Lung (tissue), 12 donors: ENCODE results near the gene ANGEL1. TPM values are rescaled to one million over a fixed set of nuclear protein-coding genes. Genes with fewer than 3 reads are reported as not detected.

Experiments used
- ATAC-seq: fragments of 200-7000 bp; cut with Tn5 transposase; one replicate; pipeline ENCODE4 v1.9.1; 2020; ENCODE audit warnings: moderate number of reproducible peaks; ENCODE audit not compliant: insufficient read depth, low FRiP score
- DNase-seq, 3 donors: peaks; one replicate each; pipeline ENCODE4 v3.0.0-alpha.2; 2013 to 2017
- H3K27ac ChIP-seq, 2 donors: one replicate each; pipeline ENCODE4 v1.5.1; 2013; ENCODE audit warnings: mild to moderate bottlenecking in 2 of 2, moderate library complexity in 2 of 2, control low read depth in 1 of 2, inconsistent platforms in 1 of 2, low read depth in 1 of 2, low read length in 1 of 2
- H3K27me3 ChIP-seq, 3 donors: one replicate each; pipeline ENCODE4 v1.5.1; 2013; ENCODE audit warnings: low read length in 2 of 3; ENCODE audit not compliant: control insufficient read depth in 3 of 3, insufficient read depth in 3 of 3
- H3K36me3 ChIP-seq, 4 donors: one replicate each; pipeline ENCODE4 v1.5.1; 2013; ENCODE audit warnings: low read length in 4 of 4, mild to moderate bottlenecking in 1 of 4, moderate library complexity in 1 of 4; ENCODE audit not compliant: control insufficient read depth in 4 of 4, insufficient read depth in 4 of 4
- H3K4me1 ChIP-seq, 5 donors: one replicate each; pipeline ENCODE4 v1.5.1; 2013; ENCODE audit warnings: low read length in 5 of 5, mild to moderate bottlenecking in 2 of 5, moderate library complexity in 1 of 5; ENCODE audit not compliant: control insufficient read depth in 5 of 5, insufficient read depth in 5 of 5
- H3K4me3 ChIP-seq: one replicate; pipeline ENCODE4 v1.5.1; 2013; ENCODE audit warnings: mild to moderate bottlenecking, control low read depth, moderate library complexity
- H3K9ac ChIP-seq, 2 donors: one replicate each; pipeline ENCODE4 v1.5.1; 2013; ENCODE audit warnings: low read length in 2 of 2, control low read depth in 1 of 2; ENCODE audit not compliant: insufficient read depth in 1 of 2
- H3K9me3 ChIP-seq, 4 donors: one replicate each; pipeline ENCODE4 v1.5.1; 2013; ENCODE audit warnings: low read length in 3 of 4, mild to moderate bottlenecking in 1 of 4, moderate library complexity in 1 of 4; ENCODE audit not compliant: control insufficient read depth in 4 of 4, insufficient read depth in 3 of 4
- CTCF ChIP-seq: IDR thresholded peaks from 2 replicates; pipeline ENCODE4 v1.5.1; 2012; ENCODE audit warnings: mild to moderate bottlenecking; ENCODE audit errors: control extremely low read depth, extremely low read depth
- WGBS, 2 donors: extraction: QIAGEN DNeasy Blood & Tissue Kit; methylation state at CpG; one replicate each; pipeline ENCODE4 v1.1.7; 2013; 5-methylcytosine and 5-hydroxymethylcytosine counted together
- polyA plus RNA-seq, 2 donors: library from polyadenylated mRNA; stranded (reverse); fragments of 200-250 nt; gene quantifications; one replicate each; pipeline ENCODE4 v1.2.1, GENCODE V29; 2013
- total RNA-seq, 2 donors: library from RNA; depleted of rRNA in 1 of 2; stranded (reverse); fragments of >200 nt in 1 of 2; gene quantifications; one replicate each; pipeline ENCODE4 v1.2.1, GENCODE V29; 2014 to 2021
- donor health status: control.
- donor health status: control.
- donor health status: Bipolar disorder and iron deficiency.
- donor health status: healthy.
- donor health status: DM: yes; HTN: yes; CAD: no.

Gene ANGEL1
- total and polyA plus RNA-seq, 4 donors = 10.4 to 20.4 (median 15.0) TPM

GRCh38 chr14:76763096-76764041, 49.3 kb downstream of the ANGEL1 start:
- H3K4me1 ChIP-seq = peaks cover 3 to 43% (median 9%) of the 10 kb centered on the region in 5 donors
- H3K36me3 ChIP-seq = no peaks in the 10 kb centered on the region
- H3K9ac ChIP-seq = no peak overlapping the region
- ATAC-seq (no peak), DNase-seq (peak in 2 of 3 donors; percentile 9 to 29)
- no peak for TF ChIP-seq CTCF
- no peaks in the 10 kb centered on the region for H3K27me3 ChIP-seq
- WGBS, 2 donors = 61 to 68% methylated on average over 14 of the region's 14 CpGs
- H3K27ac ChIP-seq = peak overlapping the region in 1 of 2 donors; percentile 29
- H3K4me3 ChIP-seq = peak overlapping the region; percentile 12
- H3K9me3 ChIP-seq = no peaks in the 10 kb centered on the region

DNA sequence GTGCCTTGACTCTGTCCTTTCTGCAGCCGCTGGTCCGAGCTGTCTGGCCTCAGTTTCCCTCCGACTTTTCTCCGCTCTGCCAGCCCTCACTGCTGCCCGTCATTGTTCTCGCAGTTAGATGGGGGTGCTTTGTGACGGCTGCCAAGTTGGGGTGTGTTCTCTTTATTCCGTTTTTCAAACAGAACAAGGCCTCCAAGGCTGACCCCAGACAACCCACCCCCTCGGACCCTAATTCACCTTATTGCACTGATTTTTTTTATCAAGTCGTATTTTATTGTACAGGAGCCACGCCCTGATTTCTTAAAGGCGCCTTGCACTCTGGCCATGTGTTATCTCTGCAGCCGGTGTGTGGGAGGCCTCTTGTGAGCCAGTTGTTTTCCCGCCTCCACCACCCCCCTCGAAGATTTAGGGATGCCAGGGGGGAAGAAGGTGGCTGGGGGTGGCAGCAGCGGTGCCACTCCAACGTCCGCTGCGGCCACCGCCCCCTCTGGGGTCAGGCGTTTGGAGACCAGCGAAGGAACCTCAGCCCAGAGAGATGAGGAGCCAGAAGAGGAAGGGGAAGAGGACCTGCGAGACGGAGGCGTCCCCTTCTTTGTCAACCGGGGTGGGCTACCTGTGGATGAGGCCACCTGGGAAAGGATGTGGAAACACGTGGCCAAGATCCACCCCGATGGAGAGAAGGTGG, 50.1 kb downstream of the ANGEL1 start:
- ATAC-seq (no peak), DNase-seq (peak in 1 of 3 donors; percentile 14)
- Histone ChIP-seq H3K27ac (peak overlapping the region; percentile 85 to 86), H3K36me3 (no peaks in the 10 kb centered on the region), H3K27me3 (no peaks in the 10 kb centered on the region), H3K4me3 (peak overlapping the region; percentile 83), H3K9ac (peak overlapping the region in 1 of 2 donors; percentile 7), H3K4me1 (peaks cover 0 to 36% (median 9%) of the 10 kb centered on the region in 5 donors), H3K9me3 (no peaks in the 10 kb centered on the region)
- no peak for TF ChIP-seq CTCF
- 21 to 24% methylated on average over 28 of the region's 28 CpGs for WGBS, 2 donors

DNA sequence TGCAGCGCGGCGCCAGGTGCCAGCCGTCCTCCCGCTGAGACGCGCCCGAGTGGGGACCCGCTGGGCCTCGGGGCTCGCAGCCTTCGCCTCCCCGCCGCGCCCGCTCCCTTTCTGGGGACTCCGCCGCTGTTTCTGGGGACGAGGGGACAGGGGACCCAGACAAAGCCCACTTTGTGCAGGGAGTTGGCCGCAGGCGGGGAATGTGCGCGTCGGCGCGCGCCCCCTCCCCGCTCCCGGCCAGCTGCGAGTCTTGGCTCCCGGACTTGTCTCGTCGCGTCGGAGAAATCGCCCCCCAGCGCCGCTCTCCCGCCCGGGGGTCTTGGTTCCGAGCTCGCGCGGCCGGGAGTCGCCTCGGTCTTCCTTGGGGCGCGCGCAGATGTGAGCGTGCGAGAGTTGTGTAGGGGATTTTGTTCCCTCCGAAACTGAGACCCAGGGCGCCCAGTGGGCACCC, 50.7 kb downstream of the ANGEL1 start:
- H3K36me3 ChIP-seq = no peaks in the 10 kb centered on the region
- WGBS, 2 donors = 1% methylated on average over 47 to 54 of the region's 54 CpGs
- H3K9ac ChIP-seq = peak overlapping the region in 1 of 2 donors; percentile 7
- H3K4me1 ChIP-seq = peaks cover 0 to 36% (median 9%) of the 10 kb centered on the region in 5 donors
- H3K9me3 ChIP-seq = no peaks in the 10 kb centered on the region
- DNase-seq (peak; percentile 41 to 60 (median 51)), ATAC-seq (peak; percentile 7)
- H3K27ac ChIP-seq = peak overlapping the region; percentile 85 to 86
- H3K4me3 ChIP-seq = peak overlapping the region; percentile 83
- no peaks in the 10 kb centered on the region for H3K27me3 ChIP-seq
- no peak for TF ChIP-seq CTCF
